HL-60 (cell line): ENCODE results near the gene SLC38A1.

ENCODE experiments used
- GABPA ChIP-seq: IDR thresholded peaks from 2 replicates; pipeline ENCODE4 v1.6.1; 2012; ENCODE audit warnings: low read depth
- POLR2AphosphoS5 ChIP-seq: IDR thresholded peaks from 2 replicates; pipeline ENCODE4 v1.6.1; 2012; ENCODE audit warnings: low read depth
- TF ChIP-seq, protein P1 (sequence below): IDR thresholded peaks from one replicate; pipeline ENCODE4 v1.5.1; 2011; ENCODE audit warnings: low read length, control low read depth, inconsistent platforms; ENCODE audit not compliant: insufficient read depth

GRCh38 chr12:46240436-46240835 lies 28.4 kb downstream of the SLC38A1 start:
- TF ChIP-seq, protein P1, sequence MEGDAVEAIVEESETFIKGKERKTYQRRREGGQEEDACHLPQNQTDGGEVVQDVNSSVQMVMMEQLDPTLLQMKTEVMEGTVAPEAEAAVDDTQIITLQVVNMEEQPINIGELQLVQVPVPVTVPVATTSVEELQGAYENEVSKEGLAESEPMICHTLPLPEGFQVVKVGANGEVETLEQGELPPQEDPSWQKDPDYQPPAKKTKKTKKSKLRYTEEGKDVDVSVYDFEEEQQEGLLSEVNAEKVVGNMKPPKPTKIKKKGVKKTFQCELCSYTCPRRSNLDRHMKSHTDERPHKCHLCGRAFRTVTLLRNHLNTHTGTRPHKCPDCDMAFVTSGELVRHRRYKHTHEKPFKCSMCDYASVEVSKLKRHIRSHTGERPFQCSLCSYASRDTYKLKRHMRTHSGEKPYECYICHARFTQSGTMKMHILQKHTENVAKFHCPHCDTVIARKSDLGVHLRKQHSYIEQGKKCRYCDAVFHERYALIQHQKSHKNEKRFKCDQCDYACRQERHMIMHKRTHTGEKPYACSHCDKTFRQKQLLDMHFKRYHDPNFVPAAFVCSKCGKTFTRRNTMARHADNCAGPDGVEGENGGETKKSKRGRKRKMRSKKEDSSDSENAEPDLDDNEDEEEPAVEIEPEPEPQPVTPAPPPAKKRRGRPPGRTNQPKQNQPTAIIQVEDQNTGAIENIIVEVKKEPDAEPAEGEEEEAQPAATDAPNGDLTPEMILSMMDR, result no peak
- TF ChIP-seq GABPA (no peak), POLR2AphosphoS5 (no peak)
